ENCODE data around the gene PPIL1.
"Not testable (repeated sequence)": the region's sequence is repeated elsewhere in the genome, so short reads cannot be mapped to it uniquely, and the experiment has no call there.

Gene PPIL1

DNA sequence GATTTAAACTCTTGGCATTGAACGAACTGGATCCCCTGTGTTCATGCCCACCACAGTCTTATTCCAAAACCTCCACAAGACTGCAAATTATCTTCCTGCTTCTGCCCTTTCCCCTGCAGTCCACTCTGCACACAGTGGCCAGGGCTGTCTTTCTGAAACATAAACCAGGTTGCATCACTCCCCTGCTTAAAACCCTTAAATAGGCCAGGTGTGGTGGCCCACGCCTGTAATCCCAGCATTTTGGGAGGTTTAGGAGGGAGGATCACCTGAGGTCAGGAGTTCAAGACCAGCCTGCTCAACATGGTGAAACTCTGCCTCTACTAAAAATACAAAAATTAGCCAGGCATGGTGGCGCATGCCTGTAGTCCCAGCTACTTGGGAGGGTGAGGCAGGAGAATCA lies 61.6 kb downstream of the PPIL1 start:
- DNase-seq = not testable (repeated sequence)

DNA sequence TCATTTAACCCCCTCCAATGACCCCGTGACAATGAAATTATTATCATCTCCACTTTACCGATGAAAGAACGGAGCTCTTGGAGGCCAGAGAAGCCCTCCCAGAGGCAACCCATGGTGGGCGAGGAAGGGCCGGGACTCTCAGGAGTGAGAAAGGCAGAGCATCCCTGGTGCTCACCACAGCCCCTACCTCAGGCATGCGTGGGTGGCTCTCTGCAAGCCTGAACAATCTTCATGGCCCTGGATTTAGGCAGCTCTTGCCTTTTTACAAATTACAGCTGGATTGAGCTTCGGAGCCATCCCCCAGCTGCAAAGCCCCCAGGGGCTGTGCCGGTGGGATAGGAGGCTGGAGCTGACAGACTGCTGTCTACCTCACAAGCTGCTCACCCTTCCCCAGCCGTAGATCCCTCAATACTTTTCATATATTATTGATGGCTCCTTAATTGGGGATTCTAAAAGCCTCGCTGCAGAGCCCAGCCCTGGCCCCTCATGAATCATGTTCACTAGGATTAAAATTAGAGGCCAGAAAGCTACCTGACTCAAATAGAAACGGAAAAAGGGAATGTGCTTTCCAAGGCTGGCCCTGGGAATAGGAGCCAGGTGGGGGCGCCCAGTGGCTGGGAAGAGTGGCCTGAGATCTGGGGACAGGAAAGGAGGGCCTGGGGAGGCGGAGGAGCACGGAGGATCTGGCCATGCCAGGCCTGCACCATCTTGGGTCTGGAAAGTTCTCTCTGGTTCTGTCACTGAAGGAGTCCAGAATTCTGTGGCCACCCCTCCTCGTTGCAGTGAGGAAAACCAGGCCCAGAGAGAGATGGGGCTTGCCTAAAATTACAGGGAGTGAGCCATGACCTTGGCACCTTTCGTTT lies 64.4 kb downstream of the PPIL1 start:
- no peak for DNase-seq

- DNase-seq = no peak
Observed at GRCh38 chr6:36809156-36809555, 65.4 kb downstream of the PPIL1 start.

DNA sequence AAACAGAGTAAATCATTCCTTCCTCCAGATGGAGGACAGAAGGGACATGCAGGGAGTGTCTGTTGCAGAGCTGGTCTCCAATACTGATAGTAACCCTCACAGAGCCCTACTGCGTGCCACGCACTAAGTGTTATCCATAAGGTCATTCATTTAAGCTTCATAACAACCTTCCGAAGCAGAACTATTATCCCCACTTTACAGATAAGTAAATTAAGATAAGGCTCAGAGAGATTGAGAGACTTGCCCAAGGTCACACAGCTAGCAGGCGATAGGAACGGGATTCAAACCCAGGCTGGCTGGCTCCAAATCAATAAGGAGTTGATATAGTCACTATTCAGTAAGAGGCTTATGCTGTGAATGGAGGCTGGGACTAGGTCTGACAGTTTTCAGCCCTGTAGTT lies 66.0 kb downstream of the PPIL1 start:
- DNase-seq = no peak

DNA sequence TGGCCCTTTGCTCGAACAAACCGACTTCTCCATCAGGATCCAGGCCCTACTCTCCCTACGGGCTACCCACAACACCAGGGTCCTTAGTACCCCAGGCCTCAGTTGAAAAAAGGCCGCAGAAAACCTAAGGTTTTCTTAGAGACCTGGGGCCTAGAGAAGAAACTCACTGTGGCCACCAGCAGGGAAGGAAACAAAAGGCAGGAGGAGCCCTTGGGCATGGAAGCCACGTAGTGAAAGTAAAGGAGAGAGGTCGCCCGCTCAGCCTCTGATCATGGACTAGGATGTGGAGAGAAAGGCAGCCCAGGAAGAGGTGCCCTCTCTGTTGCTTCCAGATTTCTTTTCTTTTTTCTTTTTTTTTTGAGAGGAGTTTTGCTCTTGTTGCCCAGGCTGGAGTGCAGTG lies 66.9 kb downstream of the PPIL1 start:
- no peak for DNase-seq

DNA sequence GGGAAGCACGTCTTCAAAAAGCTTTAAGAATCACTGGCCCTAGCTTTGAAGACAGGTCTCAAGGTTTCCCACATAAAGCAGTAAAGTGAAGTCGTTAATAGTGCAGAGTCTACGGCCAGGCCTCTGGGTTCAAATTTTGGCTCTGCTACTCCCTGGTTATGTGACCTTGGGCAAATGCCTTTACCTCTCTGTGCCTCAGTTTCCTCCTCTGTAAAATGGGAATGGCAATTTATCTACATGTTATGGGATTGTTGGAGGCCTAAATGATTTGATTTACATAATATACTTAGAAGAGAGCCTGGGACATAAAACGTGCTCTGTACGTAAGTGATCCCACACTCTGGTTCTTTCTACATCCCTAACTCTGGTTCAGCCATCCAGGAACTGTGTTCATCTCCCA lies 67.5 kb downstream of the PPIL1 start:
- no peak for DNase-seq

- no peak for DNase-seq
Observed at GRCh38 chr6:36805917-36806316, 68.7 kb downstream of the PPIL1 start.

DNA sequence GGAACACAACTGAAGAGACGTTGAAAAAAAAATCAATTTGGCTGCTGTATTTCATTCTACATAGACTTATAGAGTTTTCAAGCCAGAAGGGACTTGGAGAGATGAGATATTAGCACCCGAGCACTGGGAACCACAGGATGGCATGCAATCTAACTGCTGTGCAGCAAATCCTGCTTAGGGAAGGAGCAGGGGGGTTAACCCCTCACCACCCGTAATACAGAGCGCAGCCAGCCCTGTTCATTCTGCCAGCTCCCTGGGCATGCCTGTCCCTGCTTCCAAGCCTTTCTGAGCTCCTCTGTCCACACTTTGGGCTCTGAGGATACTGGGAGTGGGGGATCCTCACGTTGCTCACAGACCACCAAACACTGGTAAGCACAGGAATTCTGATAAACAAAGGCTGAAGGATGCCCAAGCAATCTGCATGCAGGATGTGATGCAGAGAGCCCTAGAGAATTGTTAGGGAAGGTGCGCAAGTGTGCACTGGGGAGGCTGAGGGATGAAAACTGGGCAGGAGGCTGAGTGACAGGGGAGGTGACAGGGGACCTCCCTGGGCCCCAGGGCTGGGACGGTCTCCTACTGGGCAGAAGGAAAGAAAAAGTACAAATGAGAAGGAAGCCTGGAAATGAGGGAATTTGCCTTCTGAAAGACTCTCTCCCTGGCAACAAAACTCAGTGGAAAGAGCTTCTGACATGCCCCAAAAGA lies 69.4 kb downstream of the PPIL1 start:
- DNase-seq = no peak

Measured in activated CD4-positive, CD25-positive, alpha-beta regulatory T cell (primary cell).